ENCODE results near the gene ADAM12.

DNA sequence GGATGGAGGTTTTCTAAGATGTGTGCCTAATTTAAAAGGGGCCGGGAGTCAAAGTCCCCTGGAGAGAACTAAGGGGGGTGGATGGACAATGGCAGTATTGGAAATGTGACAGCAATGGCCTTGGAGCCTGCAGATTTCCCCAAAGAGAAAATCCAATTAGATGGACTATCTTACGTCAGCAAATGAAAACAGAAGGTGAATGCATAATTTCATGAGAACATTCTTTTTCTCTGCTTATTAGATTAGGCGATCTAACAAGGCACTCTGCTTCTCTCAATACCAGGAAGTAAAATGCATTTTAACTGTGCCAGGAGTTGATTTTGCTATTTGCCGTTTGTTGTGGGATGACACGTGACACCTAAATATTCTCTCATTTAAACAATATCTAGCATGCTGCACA, 226.6 kb downstream of the ADAM12 start:
- TF ChIP-seq YY1 (IDR thresholded peaks at IDR 0.05; ENCODE audit: low read depth) (no peak), EP300 (IDR thresholded peaks at IDR 0.05; ENCODE audit: borderline replicate concordance in 1 of 2, low read depth in 1 of 2, low read length in 1 of 2) (no peak), JUND (IDR thresholded peaks at IDR 0.05) (no peak)
- TF ChIP-seq, protein P1, sequence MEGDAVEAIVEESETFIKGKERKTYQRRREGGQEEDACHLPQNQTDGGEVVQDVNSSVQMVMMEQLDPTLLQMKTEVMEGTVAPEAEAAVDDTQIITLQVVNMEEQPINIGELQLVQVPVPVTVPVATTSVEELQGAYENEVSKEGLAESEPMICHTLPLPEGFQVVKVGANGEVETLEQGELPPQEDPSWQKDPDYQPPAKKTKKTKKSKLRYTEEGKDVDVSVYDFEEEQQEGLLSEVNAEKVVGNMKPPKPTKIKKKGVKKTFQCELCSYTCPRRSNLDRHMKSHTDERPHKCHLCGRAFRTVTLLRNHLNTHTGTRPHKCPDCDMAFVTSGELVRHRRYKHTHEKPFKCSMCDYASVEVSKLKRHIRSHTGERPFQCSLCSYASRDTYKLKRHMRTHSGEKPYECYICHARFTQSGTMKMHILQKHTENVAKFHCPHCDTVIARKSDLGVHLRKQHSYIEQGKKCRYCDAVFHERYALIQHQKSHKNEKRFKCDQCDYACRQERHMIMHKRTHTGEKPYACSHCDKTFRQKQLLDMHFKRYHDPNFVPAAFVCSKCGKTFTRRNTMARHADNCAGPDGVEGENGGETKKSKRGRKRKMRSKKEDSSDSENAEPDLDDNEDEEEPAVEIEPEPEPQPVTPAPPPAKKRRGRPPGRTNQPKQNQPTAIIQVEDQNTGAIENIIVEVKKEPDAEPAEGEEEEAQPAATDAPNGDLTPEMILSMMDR (IDR thresholded peaks at IDR 0.05): no peak

Data from SK-N-SH (cell line).